ENCODE results near the gene CDKN1C. TPM values are rescaled to one million over a fixed set of nuclear protein-coding genes. Genes with fewer than 3 reads are reported as not detected.

The CDKN1C gene
- total and polyA plus RNA-seq, 2 of the 8 experiments (the other 6 are each of a cell fraction or from before 2014, with no cell fraction given), result 12.8 to 14.1 TPM

DNA sequence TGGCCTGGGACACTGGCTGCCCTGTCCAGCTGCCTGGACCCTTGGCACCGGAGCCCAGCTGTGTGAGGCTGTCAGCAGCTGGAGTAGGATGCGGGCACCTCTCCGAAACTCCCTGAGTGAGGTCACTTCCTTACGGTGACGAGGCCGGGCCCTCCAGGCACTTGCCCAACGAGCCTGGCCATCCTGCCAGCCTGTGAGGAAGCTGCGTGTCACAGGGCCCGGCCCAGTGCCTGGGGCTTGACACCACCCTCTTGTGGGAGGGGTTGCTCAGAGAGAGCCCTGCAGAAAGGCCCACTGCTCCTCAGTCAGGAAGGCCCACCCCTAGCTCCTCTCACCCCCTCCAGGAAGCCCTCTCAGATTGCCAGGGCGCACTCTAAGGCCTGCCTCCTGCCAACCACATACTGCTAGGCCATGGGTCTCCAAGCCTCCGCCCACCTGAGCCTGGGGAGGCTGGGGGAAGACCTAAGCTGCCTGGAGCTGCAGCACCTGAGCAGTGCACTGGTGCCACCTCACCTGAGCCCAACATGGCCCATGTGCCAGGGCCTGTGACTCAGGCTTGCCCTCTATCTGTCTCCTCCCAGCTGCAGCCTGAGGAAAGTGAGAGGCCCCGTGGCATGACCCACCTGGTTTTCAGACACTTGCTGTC, 47.9 kb upstream of the CDKN1C start (continued):
- TF ChIP-seq HDAC6 (IDR thresholded peaks at IDR 0.05; ENCODE audit: low read depth, low read length) (no peak), CTBP2 (IDR thresholded peaks at IDR 0.05; ENCODE audit: borderline replicate concordance, insufficient read depth, insufficient read length, low read length) (no peak), HDAC2 (IDR thresholded peaks at IDR 0.05; ENCODE audit: borderline replicate concordance in 1 of 2, low read depth in 2 of 2, low read length in 2 of 2) (no peak)

Measured in H1 (cell line).